C4-2B (cell line): Measurements from ENCODE around the gene RNASE13.

ENCODE experiments used
- CTCF ChIP-seq: fragments of 450-650 bp; conservative IDR thresholded peaks from 2 replicates; pipeline ENCODE4 v1.5.1; 2017; ENCODE audit warnings: mild to moderate bottlenecking
- ZFX ChIP-seq: fragments of 450-650 bp; IDR thresholded peaks from 2 replicates; pipeline ENCODE4 v1.6.1; 2017

GRCh38 chr14:21075719-21076437, 41.3 kb upstream of the RNASE13 start:
- TF ChIP-seq CTCF = no peak
- no peak for TF ChIP-seq ZFX
